Fibroblast of lung (primary cell): ENCODE measurements around the gene ABCD4. TPM values are rescaled to one million over a fixed set of nuclear protein-coding genes. Genes with fewer than 3 reads are reported as not detected.
"Not testable (repeated sequence)": the region's sequence is repeated elsewhere in the genome, so short reads cannot be mapped to it uniquely, and the experiment has no call there.

Source experiments
- DNase-seq, 2 donors: peaks; one replicate each; pipeline versions ENCODE4 v3.0.0 to v3.0.0-alpha.2; 2010; ENCODE audit warnings: low read depth in 2 of 2
- H2AFZ ChIP-seq: 2 replicates; pipeline ENCODE4 v1.5.1; 2012; ENCODE audit warnings: low read length, control low read depth, inconsistent platforms
- H3K27ac ChIP-seq: 2 replicates; pipeline ENCODE4 v1.5.1; 2011; ENCODE audit warnings: low read length, control low read depth; ENCODE audit not compliant: insufficient read depth
- H3K27me3 ChIP-seq: 2 replicates; pipeline ENCODE4 v1.5.1; 2011; ENCODE audit warnings: mild to moderate bottlenecking, low read length; ENCODE audit not compliant: control insufficient read depth, insufficient read depth
- H3K36me3 ChIP-seq: 2 replicates; pipeline ENCODE4 v1.5.1; 2011; ENCODE audit warnings: low read length; ENCODE audit not compliant: control insufficient read depth, insufficient read depth
- H3K4me1 ChIP-seq: 2 replicates; pipeline ENCODE4 v1.5.1; 2011; ENCODE audit warnings: low read length; ENCODE audit not compliant: control insufficient read depth, insufficient read depth; ENCODE audit errors: extremely low read depth
- H3K4me2 ChIP-seq: 2 replicates; pipeline ENCODE4 v1.5.1; 2011; ENCODE audit warnings: low read length, control low read depth; ENCODE audit not compliant: insufficient read depth; ENCODE audit errors: extremely low read depth
- H3K4me3 ChIP-seq, 4 experiments: fragments of 200-600 bp in 1 of 4; sonication (generic) in 1 of 4; replicated peaks in 1 of 4; 2 replicates each; pipeline ENCODE4 v1.5.1; 2011 to 2016; ENCODE audit warnings: low read length in 4 of 4, low read depth in 3 of 4, mild to moderate bottlenecking in 3 of 4, control low read depth in 2 of 4, inconsistent platforms in 1 of 4, mixed read lengths in 1 of 4; ENCODE audit not compliant: insufficient read depth in 1 of 4; ENCODE audit errors: control extremely low read depth in 1 of 4
- H3K79me2 ChIP-seq: 2 replicates; pipeline ENCODE4 v1.5.1; 2012; ENCODE audit warnings: mild to moderate bottlenecking, low read length, inconsistent platforms; ENCODE audit not compliant: control insufficient read depth, insufficient read depth
- H3K9ac ChIP-seq: 2 replicates; pipeline ENCODE4 v1.5.1; 2011; ENCODE audit warnings: mild to moderate bottlenecking, low read length, control low read depth; ENCODE audit not compliant: insufficient read depth
- H3K9me3 ChIP-seq: 2 replicates; pipeline ENCODE4 v1.5.1; 2012; ENCODE audit warnings: low read depth, low read length; ENCODE audit not compliant: control insufficient read depth, insufficient read depth
- H4K20me1 ChIP-seq: 2 replicates; pipeline ENCODE4 v1.5.1; 2011; ENCODE audit warnings: low read length; ENCODE audit not compliant: control insufficient read depth, insufficient read depth; ENCODE audit errors: extremely low read depth
- CTCF ChIP-seq, 2 donors: IDR thresholded peaks in 1 of 2; conservative IDR thresholded peaks in 1 of 2; 1 replicate in 1 of 2; 2 replicates in 1 of 2; pipeline ENCODE4 v1.5.1; 2011 to 2012; ENCODE audit warnings: low read length in 2 of 2, control low read depth in 1 of 2, inconsistent platforms in 1 of 2, low read depth in 1 of 2, mild to moderate bottlenecking in 1 of 2
- EZH2 ChIP-seq: IDR thresholded peaks from 2 replicates; pipeline ENCODE4 v1.5.1; 2012; ENCODE audit warnings: low read length, control low read depth, mild to moderate bottlenecking; ENCODE audit errors: missing control alignments
- polyA plus RNA-seq, 2 donors: library from polyadenylated mRNA; depleted of rRNA in 1 of 2; stranded (reverse) in 1 of 2; unstranded in 1 of 2; fragments of >200 nt; gene quantifications; 2 replicates each; pipeline ENCODE4 v1.2.1, GENCODE V29; 2011 to 2012; ENCODE audit warnings: missing spikeins in 1 of 2
- total RNA-seq: library from RNA; depleted of rRNA; stranded (reverse); fragments of >200 nt; gene quantifications from 2 replicates; pipeline ENCODE4 v1.2.1, GENCODE V29; 2014

ABCD4 gene
- total and polyA plus RNA-seq, 2 donors (not counting 1 experiment from before 2014, with no cell fraction given): 12.6 to 26.9 TPM

DNA sequence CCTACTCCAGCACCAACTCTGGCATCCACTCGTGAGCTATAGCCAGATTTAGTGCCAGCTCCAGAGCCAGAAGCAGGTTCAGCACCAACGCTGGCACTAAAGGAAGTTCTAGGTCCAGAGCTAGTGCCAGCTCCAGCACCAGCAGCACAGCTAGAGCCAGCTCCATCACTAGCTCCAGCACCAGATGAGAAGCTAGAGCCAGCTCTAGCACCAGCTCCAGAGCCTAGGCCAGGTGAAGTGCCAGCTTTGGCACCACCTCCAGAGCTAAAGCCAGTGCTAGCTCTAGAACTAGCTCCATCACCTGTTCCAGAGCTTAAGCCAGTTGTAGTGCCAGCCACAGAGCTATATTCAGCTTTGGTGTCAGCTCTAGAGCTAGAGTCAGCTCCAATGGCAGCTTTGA is 24.7 kb downstream of the ABCD4 start:
- Histone ChIP-seq H3K36me3 (no peaks in the 10 kb centered on the region), H3K79me2 (no peaks in the 10 kb centered on the region), H3K4me1 (peaks cover 4% of the 10 kb centered on the region), H3K27ac (no peak overlapping the region), H4K20me1 (no peaks in the 10 kb centered on the region), H2AFZ (no peak overlapping the region), H3K9ac (no peak overlapping the region), H3K4me3 (no peak overlapping the region), H3K27me3 (no peaks in the 10 kb centered on the region), H3K9me3 (no peaks in the 10 kb centered on the region), H3K4me2 (no peak overlapping the region)
- TF ChIP-seq EZH2 (no peak), CTCF (conservative IDR thresholded peaks at IDR 0.05 in 1 of 2, IDR thresholded peaks at IDR 0.05 in 1 of 2; ENCODE audit: low read depth in 1 of 2, low read length in 2 of 2) (no peak)
- DNase-seq: no peak

- no peaks in the 10 kb centered on the region for H4K20me1 ChIP-seq
- no peak overlapping the region for H3K4me3 ChIP-seq
- no peaks in the 10 kb centered on the region for H3K79me2 ChIP-seq
- H3K9me3 ChIP-seq: no peaks in the 10 kb centered on the region
- H3K4me2 ChIP-seq: no peak overlapping the region
- H3K4me1 ChIP-seq: peaks cover 5% of the 10 kb centered on the region
- H3K36me3 ChIP-seq: no peaks in the 10 kb centered on the region
- TF ChIP-seq CTCF (conservative IDR thresholded peaks at IDR 0.05 in 1 of 2, IDR thresholded peaks at IDR 0.05 in 1 of 2; ENCODE audit: low read depth in 1 of 2, low read length in 2 of 2) (no peak), EZH2 (no peak)
- H3K27ac ChIP-seq: no peak overlapping the region
- H2AFZ ChIP-seq: no peak overlapping the region
- H3K9ac ChIP-seq: no peak overlapping the region
- peak; percentile 65 to 75 for DNase-seq
- no peaks in the 10 kb centered on the region for H3K27me3 ChIP-seq
Measured at GRCh38 chr14:74275241-74275841, 27.4 kb downstream of the ABCD4 start.

- Histone ChIP-seq H3K9me3 (no peaks in the 10 kb centered on the region), H3K27me3 (no peaks in the 10 kb centered on the region), H2AFZ (no peak overlapping the region), H3K36me3 (no peaks in the 10 kb centered on the region), H3K4me2 (no peak overlapping the region), H3K27ac (no peak overlapping the region), H3K79me2 (no peaks in the 10 kb centered on the region), H4K20me1 (no peaks in the 10 kb centered on the region), H3K4me1 (peaks cover 5% of the 10 kb centered on the region), H3K9ac (no peak overlapping the region), H3K4me3 (no peak overlapping the region)
- no peak for DNase-seq
- TF ChIP-seq EZH2: no peak
Measured at GRCh38 chr14:74271365-74271764, 31.4 kb downstream of the ABCD4 start.

DNA sequence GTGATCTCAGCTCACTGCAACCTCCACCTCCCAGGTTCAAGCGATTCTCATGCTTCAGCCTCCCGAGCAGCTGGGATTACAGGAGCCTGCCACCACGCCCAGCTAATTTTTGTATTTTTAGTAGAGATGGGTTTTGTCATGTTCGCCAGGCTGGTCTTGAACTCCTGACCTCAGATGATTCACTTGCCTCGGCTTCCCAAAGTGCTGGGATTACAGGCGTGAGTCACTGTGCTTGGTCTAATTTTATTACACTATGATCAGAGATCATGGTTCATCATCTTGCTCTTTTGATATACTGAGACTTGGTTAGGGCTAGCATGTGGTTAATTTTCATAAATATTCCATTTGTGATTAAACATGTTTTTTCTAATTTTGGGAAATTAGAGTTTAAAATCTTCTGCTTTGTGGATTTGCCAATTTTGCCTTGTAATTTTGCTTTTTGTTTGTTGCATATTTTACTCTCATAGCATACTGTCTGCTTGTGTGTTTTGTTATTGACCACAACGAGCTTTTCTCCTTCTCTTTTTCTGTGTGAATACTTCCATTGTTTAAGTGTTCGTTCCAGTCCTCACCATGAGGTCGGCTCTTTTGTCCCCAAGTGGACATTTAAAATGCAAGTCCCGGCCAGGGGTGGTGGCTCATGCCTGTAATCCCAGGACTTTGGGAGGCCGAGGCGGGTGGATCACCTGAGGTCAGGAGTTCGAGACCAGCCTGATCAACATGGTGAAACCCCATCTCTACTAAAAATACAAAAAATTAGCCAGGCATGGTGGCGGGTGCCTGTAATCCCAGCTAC is 32.2 kb downstream of the ABCD4 start:
- H3K4me2 ChIP-seq, H3K36me3 ChIP-seq, H3K9me3 ChIP-seq, H3K4me1 ChIP-seq, H4K20me1 ChIP-seq, H3K27ac ChIP-seq, H3K9ac ChIP-seq, H3K79me2 ChIP-seq, H2AFZ ChIP-seq, H3K4me3 ChIP-seq, H3K27me3 ChIP-seq: not testable (repeated sequence)
- peak; percentile 70 to 79 for DNase-seq
